Measurements from ENCODE around the gene LRBA.

The LRBA gene

DNA sequence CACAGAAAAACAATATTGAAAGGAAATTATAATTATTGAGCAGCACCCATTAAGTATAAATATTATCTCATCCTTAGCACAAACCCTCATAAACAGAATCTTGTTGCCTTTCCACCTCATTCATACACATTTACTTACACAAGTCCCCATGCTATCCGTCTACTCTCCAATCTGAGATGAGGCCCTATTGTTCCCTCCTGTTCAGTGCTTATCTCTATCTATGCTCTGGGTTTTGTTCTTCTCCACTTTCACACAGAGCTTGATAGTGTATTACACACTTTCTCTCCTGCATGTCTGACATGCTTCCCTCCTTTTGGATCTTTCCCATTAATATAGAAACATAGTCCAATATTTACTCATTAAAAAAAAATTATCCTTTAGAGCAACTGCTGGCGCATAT, 671.3 kb downstream of the LRBA start:
- no peak for DNase-seq (ENCODE audit: extremely low read depth, low read depth)
- no peak overlapping the region for H3K4me3 ChIP-seq (replicated peaks; ENCODE audit: low read depth, low read length)
- TF ChIP-seq, protein P1, sequence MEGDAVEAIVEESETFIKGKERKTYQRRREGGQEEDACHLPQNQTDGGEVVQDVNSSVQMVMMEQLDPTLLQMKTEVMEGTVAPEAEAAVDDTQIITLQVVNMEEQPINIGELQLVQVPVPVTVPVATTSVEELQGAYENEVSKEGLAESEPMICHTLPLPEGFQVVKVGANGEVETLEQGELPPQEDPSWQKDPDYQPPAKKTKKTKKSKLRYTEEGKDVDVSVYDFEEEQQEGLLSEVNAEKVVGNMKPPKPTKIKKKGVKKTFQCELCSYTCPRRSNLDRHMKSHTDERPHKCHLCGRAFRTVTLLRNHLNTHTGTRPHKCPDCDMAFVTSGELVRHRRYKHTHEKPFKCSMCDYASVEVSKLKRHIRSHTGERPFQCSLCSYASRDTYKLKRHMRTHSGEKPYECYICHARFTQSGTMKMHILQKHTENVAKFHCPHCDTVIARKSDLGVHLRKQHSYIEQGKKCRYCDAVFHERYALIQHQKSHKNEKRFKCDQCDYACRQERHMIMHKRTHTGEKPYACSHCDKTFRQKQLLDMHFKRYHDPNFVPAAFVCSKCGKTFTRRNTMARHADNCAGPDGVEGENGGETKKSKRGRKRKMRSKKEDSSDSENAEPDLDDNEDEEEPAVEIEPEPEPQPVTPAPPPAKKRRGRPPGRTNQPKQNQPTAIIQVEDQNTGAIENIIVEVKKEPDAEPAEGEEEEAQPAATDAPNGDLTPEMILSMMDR (IDR thresholded peaks at IDR 0.05; ENCODE audit: low read depth, low read length, missing control alignments), result no peak

GRCh38 chr4:150342945-150343344, 672.1 kb downstream of the LRBA start:
- H3K4me3 ChIP-seq (replicated peaks; ENCODE audit: low read depth, low read length), result no peak overlapping the region
- no peak for DNase-seq (ENCODE audit: extremely low read depth, low read depth)
- TF ChIP-seq, protein P1 (IDR thresholded peaks at IDR 0.05; ENCODE audit: low read depth, low read length, missing control alignments), result no peak

GRCh38 chr4:150337734-150338133, 677.4 kb downstream of the LRBA start:
- peak; percentile 47 for DNase-seq (ENCODE audit: extremely low read depth, low read depth)
- no peak overlapping the region for H3K4me3 ChIP-seq (replicated peaks; ENCODE audit: low read depth, low read length)
- TF ChIP-seq, protein P1 (IDR thresholded peaks at IDR 0.05; ENCODE audit: low read depth, low read length, missing control alignments), result no peak

GRCh38 chr4:150336676-150337412, 678.2 kb downstream of the LRBA start:
- TF ChIP-seq, protein P1 (IDR thresholded peaks at IDR 0.05; ENCODE audit: low read depth, low read length, missing control alignments), result no peak
- no peak overlapping the region for H3K4me3 ChIP-seq (replicated peaks; ENCODE audit: low read depth, low read length)
- no peak for DNase-seq (ENCODE audit: extremely low read depth, low read depth)

- H3K4me3 ChIP-seq (replicated peaks; ENCODE audit: low read depth, low read length), result no peak overlapping the region
- DNase-seq (ENCODE audit: extremely low read depth, low read depth), result no peak
- TF ChIP-seq, protein P1 (IDR thresholded peaks at IDR 0.05; ENCODE audit: low read depth, low read length, missing control alignments), result no peak
Observed at GRCh38 chr4:150332961-150333360, 682.1 kb downstream of the LRBA start.

GRCh38 chr4:150332086-150332485, 683.0 kb downstream of the LRBA start:
- no peak overlapping the region for H3K4me3 ChIP-seq (replicated peaks; ENCODE audit: low read depth, low read length)
- no peak for DNase-seq (ENCODE audit: extremely low read depth, low read depth)
- TF ChIP-seq, protein P1 (IDR thresholded peaks at IDR 0.05; ENCODE audit: low read depth, low read length, missing control alignments), result no peak

DNA sequence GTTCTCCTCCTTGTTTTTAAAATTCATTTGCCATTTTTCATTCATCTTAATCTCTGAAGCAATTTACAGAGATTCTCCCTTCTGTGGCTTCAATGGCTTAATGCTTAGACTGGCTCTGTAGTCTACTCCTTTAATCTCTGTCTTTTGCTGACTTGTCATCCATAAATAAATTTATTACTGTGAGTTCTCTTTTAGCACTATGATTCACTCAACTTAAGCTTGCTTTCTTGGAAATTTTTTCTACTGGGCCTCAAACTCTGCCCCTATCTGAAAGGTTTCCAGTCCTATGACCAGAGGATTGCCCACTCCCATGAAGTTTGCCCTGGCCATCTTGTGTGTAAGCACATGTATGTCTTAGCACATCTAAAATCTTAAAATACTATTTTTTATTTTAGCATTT, 685.7 kb downstream of the LRBA start:
- H3K4me3 ChIP-seq (replicated peaks; ENCODE audit: low read depth, low read length), result no peak overlapping the region
- no peak for DNase-seq (ENCODE audit: extremely low read depth, low read depth)
- TF ChIP-seq, protein P1 (IDR thresholded peaks at IDR 0.05; ENCODE audit: low read depth, low read length, missing control alignments), result no peak
